HG02623 (cell line): ENCODE results near the gene CPEB4.

Source experiments
- ATAC-seq: cut with Tn5 transposase; IDR thresholded peaks from one replicate; pipeline ENCODE4 v1.9.1; 2021; ENCODE audit warnings: moderate library complexity; ENCODE audit not compliant: unreplicated experiment

CPEB4 gene

GRCh38 chr5:173941102-173941501 is 53.0 kb downstream of the CPEB4 start:
- ATAC-seq, result no peak

GRCh38 chr5:173941758-173942401 is 53.7 kb downstream of the CPEB4 start:
- ATAC-seq, result no peak

DNA sequence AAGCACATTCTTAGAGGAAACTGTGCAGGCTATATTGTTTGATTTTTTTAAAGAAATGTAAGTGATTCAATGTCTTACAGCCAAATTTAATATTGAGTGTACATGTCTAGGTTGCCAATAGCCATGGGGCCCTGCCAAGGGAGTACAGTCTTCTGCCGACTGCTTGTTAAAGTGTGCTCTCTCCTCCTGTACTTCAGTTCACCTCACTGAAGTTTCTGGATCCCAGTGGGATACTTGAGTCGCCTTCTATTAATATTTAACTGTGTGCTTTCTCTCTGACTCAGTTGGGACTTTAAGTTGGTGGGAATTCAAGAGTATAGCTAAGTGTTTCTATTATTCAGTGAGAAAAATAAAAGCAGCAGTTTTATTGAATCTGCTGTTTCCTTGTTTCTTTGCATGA is 56.4 kb downstream of the CPEB4 start:
- no peak for ATAC-seq

- no peak for ATAC-seq
These were observed 57.0 kb downstream of the CPEB4 start for GRCh38 chr5:173945160-173945559.

- ATAC-seq, result no peak
These were observed 58.2 kb downstream of the CPEB4 start for GRCh38 chr5:173946323-173946722.

DNA sequence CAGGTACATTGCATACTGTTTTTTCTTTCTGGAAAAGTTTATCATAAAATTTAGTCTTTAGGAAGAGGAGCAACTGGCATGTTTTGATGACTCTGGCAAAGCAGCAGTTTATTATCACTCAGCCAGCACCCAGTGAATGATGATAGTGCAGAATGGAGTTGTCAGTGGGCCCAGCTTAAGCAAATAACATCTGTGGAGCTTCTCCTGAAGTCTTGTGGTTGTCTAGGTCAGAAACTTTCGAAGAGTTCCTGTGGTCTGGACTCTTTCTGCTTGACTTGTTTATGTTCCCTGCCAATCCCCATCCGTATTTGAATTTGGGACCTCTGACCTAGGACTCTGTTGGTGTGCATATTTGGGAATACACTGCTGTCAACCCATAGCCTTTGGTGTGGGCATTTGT is 62.7 kb downstream of the CPEB4 start:
- ATAC-seq, result no peak

GRCh38 chr5:173953528-173954090 is 65.5 kb downstream of the CPEB4 start:
- no peak for ATAC-seq

DNA sequence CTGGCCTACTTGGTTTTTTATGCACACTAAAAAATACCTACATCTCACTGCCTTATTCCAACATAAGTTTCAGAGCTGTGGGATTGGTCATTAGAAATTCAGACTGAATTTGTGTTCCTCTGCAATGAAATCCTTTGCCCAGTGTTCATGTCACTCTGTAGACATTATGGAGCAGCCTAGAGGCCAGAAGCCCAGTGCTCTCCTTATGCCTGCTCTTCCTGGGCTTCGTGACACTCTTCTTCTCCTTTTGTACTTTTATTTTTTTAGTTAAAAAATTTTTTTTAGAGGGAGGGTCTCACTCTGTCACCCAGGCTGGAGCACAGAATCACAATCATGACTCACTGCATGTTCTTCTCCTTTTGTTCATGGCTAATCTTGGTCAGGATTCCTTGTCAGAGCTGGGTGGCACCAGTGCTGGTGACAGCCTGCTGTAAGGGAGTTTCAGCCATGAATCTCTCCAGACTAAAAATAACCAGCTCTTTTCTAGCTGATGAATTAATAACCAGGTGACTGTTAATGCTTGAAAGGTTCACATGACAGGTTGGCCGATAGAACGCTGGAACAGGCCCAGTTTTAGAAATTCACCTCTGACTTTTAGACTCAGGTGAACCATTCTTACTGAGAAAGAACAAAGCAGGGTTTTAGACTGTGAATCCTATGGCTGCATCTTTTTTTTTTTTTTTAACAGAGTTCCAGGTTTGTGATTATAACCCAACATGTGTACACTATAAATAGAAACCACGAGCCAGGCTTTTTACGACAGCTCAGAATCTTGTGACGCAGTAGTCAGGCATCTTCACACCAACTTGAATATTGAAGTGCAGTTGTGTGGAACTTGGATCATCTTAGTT is 66.7 kb downstream of the CPEB4 start:
- ATAC-seq, result no peak

GRCh38 chr5:173960986-173961385 is 72.8 kb downstream of the CPEB4 start:
- no peak for ATAC-seq

DNA sequence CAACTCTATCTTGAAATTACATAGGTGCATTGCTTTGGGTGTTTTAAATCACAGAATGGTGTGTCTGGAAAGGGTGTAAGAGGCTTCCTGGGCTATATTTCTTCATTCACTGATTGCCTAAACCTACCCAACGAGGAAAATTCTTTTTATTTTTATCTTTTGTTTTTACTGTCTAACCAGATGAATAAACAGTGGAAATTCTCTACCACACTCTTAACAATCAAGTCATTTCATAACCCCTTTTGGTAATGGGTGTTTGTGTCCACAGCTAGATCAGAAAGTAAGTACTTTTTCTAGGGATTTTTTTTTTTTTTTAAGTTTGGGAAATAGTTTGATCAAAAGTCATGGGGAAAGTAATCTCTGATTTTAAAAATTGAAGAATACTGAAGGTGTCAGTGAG is 73.3 kb downstream of the CPEB4 start:
- ATAC-seq, result no peak

DNA sequence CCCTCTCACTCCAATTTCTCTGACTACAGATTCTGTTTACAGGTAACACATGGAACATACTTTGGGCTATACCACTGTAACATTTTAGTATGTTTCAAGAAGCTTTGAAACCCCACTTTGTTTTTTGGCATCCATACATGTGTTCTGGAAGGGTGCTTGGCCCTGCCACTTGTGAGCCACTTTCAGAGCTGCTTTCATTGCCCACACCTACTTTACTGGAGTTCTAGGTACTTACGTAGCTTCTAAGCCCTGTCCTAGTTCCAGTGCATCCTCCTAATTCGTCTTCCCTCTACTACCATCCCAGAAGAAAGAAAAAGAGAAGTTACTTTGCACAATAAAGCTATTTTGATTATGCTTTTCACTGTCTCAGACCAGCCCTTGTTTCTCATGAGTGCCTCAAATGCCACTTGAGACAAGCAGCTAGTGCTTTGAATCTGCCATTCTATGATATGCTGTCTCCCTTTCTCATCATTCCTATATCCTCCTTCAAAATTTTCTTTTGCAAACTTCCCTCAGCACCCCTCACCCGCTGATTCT is 74.4 kb downstream of the CPEB4 start:
- ATAC-seq, result no peak

GRCh38 chr5:173963182-173963838 is 75.2 kb downstream of the CPEB4 start:
- no peak for ATAC-seq

- no peak for ATAC-seq
These were observed 75.8 kb downstream of the CPEB4 start for GRCh38 chr5:173963867-173964441.

DNA sequence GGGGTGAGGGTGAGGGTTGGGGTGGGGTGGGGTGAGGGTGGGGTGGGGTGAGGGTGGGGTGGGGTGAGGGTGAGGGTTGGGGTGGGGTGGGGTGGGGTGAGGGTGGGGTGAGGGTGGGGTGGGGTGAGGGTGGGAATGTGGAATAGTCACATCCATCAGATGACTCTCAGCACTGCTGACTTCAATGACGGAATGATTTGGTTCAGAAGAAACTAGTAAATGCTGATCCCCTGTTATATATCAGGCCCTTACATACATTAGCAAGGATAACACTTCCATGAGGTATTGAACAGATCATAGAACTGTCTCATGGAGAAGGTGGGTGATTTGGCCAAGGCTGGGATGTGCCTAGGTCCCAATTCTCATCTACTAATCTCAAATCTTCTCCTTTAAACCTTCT is 76.4 kb downstream of the CPEB4 start:
- ATAC-seq, result no peak

- ATAC-seq, result no peak
These were observed 79.1 kb downstream of the CPEB4 start for GRCh38 chr5:173967241-173967640.

DNA sequence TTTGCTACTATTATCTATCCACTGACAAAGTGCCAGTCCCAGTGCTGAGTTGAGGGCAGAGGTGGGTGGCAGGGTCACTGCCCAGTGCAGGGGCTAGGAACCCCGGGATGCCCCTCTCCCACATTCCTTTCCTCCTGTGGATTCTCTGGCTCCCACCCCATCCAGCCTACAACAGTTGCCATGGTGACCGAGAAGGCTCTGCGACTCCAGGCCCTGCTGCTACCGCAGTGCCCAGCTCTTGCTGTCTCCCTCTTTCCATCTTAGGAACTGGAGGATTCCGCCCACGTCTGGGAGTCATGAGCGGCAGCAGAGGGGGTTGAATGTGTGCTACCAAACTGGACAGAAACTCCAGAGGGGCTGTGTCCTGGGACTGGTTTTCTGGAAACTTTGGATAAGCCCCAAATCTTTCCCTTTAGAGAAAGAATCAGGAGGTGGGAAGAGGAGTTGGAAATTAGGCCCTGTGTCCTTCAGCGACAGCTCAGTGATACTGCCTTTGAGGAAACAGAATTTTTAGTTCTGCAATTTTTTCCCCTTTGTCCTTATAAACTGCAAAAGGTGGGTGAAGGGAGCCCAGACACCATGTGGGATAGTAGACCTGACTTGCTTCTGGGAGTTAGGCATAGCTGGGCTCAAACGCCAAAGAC is 80.1 kb downstream of the CPEB4 start:
- no peak for ATAC-seq

DNA sequence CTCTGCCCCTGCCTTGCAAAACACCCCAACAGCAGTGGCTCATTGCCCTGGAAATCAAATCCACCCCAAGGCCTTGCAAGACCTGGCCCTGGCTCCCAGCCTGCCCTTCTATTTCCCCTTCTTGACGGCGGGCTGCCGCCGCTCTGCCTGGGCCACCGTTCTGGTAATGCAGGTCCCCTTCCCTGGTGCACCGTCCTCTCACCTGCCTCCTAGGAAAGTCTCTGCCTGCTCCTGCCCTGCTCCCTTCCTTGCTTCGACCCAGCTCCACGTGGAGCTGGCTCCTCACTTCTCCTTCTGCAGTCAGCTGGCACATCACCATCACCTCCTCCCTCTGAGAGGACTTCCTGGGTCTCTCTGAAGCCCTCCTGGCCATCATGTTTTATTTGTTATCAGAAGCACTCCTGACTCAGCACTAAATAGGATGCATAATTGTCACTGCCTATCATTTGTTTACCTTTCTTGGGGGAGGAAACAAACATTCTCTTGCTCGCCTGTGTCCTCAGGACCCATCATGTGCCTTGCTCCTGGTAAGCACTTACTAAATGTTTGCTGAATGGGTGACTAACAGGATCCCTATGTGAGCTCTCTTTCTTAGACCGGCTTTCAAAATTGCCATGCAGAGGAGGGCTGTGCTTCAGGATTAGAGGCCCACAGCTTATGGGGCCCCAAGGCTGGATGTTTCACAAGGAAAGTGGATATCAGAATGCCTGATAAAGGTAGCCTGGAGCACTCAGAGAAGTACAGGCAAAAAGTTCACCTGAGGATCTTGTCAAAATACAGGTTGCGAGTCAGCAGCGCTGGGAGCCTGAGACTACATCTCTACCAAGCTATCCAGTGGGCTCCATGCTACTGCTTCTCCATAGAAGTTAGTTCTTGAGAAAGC is 81.3 kb downstream of the CPEB4 start:
- ATAC-seq, result no peak

DNA sequence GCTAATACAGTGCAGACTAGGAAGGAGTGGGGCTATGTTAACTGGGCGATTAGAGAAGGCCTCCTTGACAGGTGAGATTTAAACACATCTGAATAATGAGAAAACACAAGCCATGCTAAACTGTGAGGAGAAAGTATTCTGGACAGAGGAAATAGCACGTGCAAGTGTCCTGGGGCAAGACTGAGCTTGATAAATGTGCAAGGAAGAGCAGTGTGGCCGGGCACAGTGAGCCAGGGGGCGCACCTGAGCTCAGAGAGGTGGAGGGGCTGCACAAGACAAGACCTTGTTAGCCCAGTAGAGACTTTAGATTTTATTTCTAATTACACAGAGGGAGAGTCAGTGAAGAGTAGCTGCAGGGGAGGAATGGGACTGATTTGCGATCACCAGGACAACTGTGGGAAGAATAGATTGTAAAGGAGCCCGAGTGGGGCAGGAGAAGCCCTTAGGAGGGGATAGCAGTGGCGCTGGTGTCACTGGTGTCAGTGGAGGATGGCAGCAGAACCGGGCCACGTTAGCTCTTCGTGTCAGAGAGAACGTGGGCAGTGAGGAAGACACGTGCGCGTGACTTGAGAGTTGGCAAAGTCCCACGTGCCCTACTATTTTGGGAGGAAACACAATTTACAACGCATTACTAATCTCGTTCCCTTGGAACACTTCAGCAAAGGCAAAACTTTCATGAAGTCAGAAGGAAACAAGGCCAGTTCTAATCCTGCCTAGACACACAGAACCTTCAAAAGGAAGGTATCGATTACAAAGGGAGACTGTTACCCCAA is 82.9 kb downstream of the CPEB4 start:
- no peak for ATAC-seq
